WTC11 (cell line): ENCODE data around the gene CNTRL. TPM values are rescaled to one million over a fixed set of nuclear protein-coding genes. Genes with fewer than 3 reads are reported as not detected.

ENCODE experiments used
- ATAC-seq: fragments of 200-7000 bp; cut with Tn5 transposase; 2 replicates; pipeline ENCODE4 v1.10.0; 2021; ENCODE audit warnings: mild to moderate bottlenecking, moderate library complexity
- CTCF ChIA-PET: fragments of 300-600 bp; sonication (Branson Sonifier 250); formaldehyde crosslinking; loops from one replicate; lab custom pipeline; 2021; ENCODE audit warnings: antibody characterized with exemption; lab: Charles Lee
- POLR2A ChIA-PET: fragments of 350-600 bp; sonication (Branson Sonifier 250); formaldehyde crosslinking; loops from one replicate; lab custom pipeline; 2021; ENCODE audit warnings: antibody characterized with exemption; lab: Charles Lee
- DNase-seq: peaks from one replicate; pipeline ENCODE4 v3.0.0; 2021; ENCODE audit warnings: low spot score
- H3K27ac Mint-ChIP-seq: 2 replicates; pipeline ENCODE4 v1.8.0; 2021; ENCODE audit warnings: mixed read lengths
- H3K27me3 Mint-ChIP-seq: 2 replicates; pipeline ENCODE4 v1.8.0; 2021; ENCODE audit warnings: low read depth, mild to moderate bottlenecking, moderate library complexity, mixed read lengths
- H3K36me3 Mint-ChIP-seq: 2 replicates; pipeline ENCODE4 v1.8.0; 2021; ENCODE audit warnings: mixed read lengths
- H3K4me1 Mint-ChIP-seq: 2 replicates; pipeline ENCODE4 v1.8.0; 2022; ENCODE audit warnings: mixed read lengths
- H3K4me3 Mint-ChIP-seq: 2 replicates; pipeline ENCODE4 v1.8.0; 2021; ENCODE audit warnings: mild to moderate bottlenecking, moderate library complexity, mixed read lengths
- H3K9me3 Mint-ChIP-seq: 2 replicates; pipeline ENCODE4 v1.8.0; 2021; ENCODE audit warnings: mixed read lengths
- ATF3 ChIP-seq: sonication (generic); formaldehyde crosslinking; conservative IDR thresholded peaks from 2 replicates; pipeline ENCODE4 v1.8.1; 2022; ENCODE audit warnings: mild to moderate bottlenecking, missing genetic modification reagents
- CTCF ChIP-seq: fragments of 200-600 bp; IDR thresholded peaks from 2 replicates; pipeline ENCODE4 v1.8.0; 2022; ENCODE audit warnings: antibody characterized with exemption
- GABPB1 ChIP-seq: sonication (generic); formaldehyde crosslinking; IDR thresholded peaks from 2 replicates; pipeline ENCODE4 v1.8.1; 2023; ENCODE audit warnings: mild to moderate bottlenecking, missing genetic modification reagents
- JUN ChIP-seq: sonication (generic); formaldehyde crosslinking; IDR thresholded peaks from 2 replicates; pipeline ENCODE4 v1.8.0; 2023; ENCODE audit warnings: mild to moderate bottlenecking, missing genetic modification reagents
- SMAD3 ChIP-seq: sonication (generic); formaldehyde crosslinking; IDR thresholded peaks from 2 replicates; pipeline ENCODE4 v1.8.0; 2022; ENCODE audit warnings: missing genetic modification reagents, mild to moderate bottlenecking, borderline replicate concordance
- TEAD4 ChIP-seq: sonication (generic); formaldehyde crosslinking; IDR thresholded peaks from 2 replicates; pipeline ENCODE4 v1.8.0; 2022; ENCODE audit warnings: mild to moderate bottlenecking, missing genetic modification reagents
- TP53 ChIP-seq: sonication (generic); formaldehyde crosslinking; IDR thresholded peaks from 2 replicates; pipeline ENCODE4 v1.8.1; 2023; ENCODE audit warnings: mild to moderate bottlenecking, missing genetic modification reagents
- ZBTB21 ChIP-seq: sonication (generic); formaldehyde crosslinking; IDR thresholded peaks from 2 replicates; pipeline ENCODE4 v1.8.1; 2023; ENCODE audit warnings: mild to moderate bottlenecking, missing genetic modification reagents, borderline replicate concordance
- ZBTB43 ChIP-seq: sonication (generic); formaldehyde crosslinking; IDR thresholded peaks from 2 replicates; pipeline ENCODE4 v1.8.1; 2023; ENCODE audit warnings: mild to moderate bottlenecking, missing genetic modification reagents
- ZNF219 ChIP-seq: sonication (generic); formaldehyde crosslinking; IDR thresholded peaks from 2 replicates; pipeline ENCODE4 v1.8.0; 2023; ENCODE audit warnings: missing genetic modification reagents, mild to moderate bottlenecking, borderline replicate concordance
- ZNF396 ChIP-seq: fragments of 250-450 bp; sonication (Bioruptor Pico); IDR thresholded peaks from 2 replicates; pipeline ENCODE4 v1.8.0; 2021; ENCODE audit warnings: mild to moderate bottlenecking, moderate library complexity, borderline replicate concordance
- total RNA-seq: library from RNA; stranded (reverse); gene quantifications from 3 replicates; pipeline ENCODE4 v1.2.3, GENCODE V29; 2021
- TF ChIP-seq, protein P1 (sequence below): sonication (generic); formaldehyde crosslinking; IDR thresholded peaks from 2 replicates; pipeline ENCODE4 v1.8.1; 2023; ENCODE audit warnings: mild to moderate bottlenecking, missing genetic modification reagents, moderate library complexity
- TF ChIP-seq, protein P2 (sequence below): sonication (generic); formaldehyde crosslinking; IDR thresholded peaks from 2 replicates; pipeline ENCODE4 v1.8.0; 2022; ENCODE audit warnings: missing genetic modification reagents
- TF ChIP-seq, protein P3 (sequence below): sonication (generic); formaldehyde crosslinking; IDR thresholded peaks from 2 replicates; pipeline ENCODE4 v1.8.1; 2022; ENCODE audit warnings: low read depth, mild to moderate bottlenecking, moderate library complexity, missing genetic modification reagents, borderline replicate concordance

The CNTRL gene
- total RNA-seq, 1 experiment from 2014 or later = 13.3 TPM

- TF ChIP-seq SMAD3 (CRISPR knock-in tag) (no peak), ZNF219 (CRISPR knock-in tag) (no peak)
- TF ChIP-seq, protein P1, sequence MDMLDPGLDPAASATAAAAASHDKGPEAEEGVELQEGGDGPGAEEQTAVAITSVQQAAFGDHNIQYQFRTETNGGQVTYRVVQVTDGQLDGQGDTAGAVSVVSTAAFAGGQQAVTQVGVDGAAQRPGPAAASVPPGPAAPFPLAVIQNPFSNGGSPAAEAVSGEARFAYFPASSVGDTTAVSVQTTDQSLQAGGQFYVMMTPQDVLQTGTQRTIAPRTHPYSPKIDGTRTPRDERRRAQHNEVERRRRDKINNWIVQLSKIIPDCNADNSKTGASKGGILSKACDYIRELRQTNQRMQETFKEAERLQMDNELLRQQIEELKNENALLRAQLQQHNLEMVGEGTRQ (CRISPR knock-in tag) = no peak
Measured at GRCh38 chr9:121048618-121049017, 26.1 kb upstream of the CNTRL start (continued).

GRCh38 chr9:121050128-121050988 lies 24.4 kb upstream of the CNTRL start, which contains the start of gene C5:
C5 (minus strand) TSS chr9:121050275; CDS start chr9:121050246, 29 bp downstream.
- POLR2A ChIA-PET = no interaction called here
- no peak within 1 kb of the TSS for H3K27ac Mint-ChIP-seq
- DNase-seq = no peak
- H3K4me1 Mint-ChIP-seq = peaks cover 10% of the 10 kb centered on the region; the same call in 1 of the 2 replicates
- ATAC-seq = no peak
- H3K36me3 Mint-ChIP-seq = no peaks in the 10 kb centered on the region
- H3K4me3 Mint-ChIP-seq = no peak within 1 kb of the TSS
- CTCF ChIA-PET = interaction anchor here (1.2 to 4.0 kb wide), 3 partner anchors 9 to 69 kb away, joined by 4 to 27 read pairs (median 12); no protein-coding TSS in a partner anchor
- H3K9me3 Mint-ChIP-seq = no peaks in the 10 kb centered on the region
- TF ChIP-seq ZNF396 (CRISPR knock-in tag) (no peak), GABPB1 (peak; percentile 96)
- H3K27me3 Mint-ChIP-seq = no peaks in the 10 kb centered on the region

DNA sequence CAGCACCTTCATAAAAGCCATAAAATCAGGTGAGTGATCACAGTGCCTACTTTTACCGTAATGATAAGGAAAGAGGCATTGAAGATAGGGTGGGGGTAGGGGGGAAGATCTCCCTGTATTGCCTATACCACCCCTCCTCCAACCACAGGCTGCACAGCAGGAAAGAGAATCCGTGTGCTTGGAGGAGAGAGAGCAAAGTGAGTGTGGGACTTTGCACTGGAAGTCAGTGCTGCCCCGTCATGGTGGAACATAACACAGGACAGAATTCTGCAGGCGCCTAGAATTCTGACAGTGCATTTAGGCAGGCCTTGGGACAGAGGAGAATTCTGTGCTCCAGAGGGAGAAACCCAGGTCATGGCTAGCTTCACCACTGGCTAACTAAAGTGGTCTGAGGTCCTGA lies 21.2 kb upstream of the CNTRL start:
- peaks cover 10% of the 10 kb centered on the region; the same call in 1 of the 2 replicates for H3K4me1 Mint-ChIP-seq
- POLR2A ChIA-PET = no interaction called here
- DNase-seq (no peak), ATAC-seq (no peak)
- no peak overlapping the region for H3K27ac Mint-ChIP-seq
- H3K9me3 Mint-ChIP-seq = no peaks in the 10 kb centered on the region
- H3K4me3 Mint-ChIP-seq = no peak overlapping the region
- H3K36me3 Mint-ChIP-seq = no peaks in the 10 kb centered on the region
- no peaks in the 10 kb centered on the region for H3K27me3 Mint-ChIP-seq
- CTCF ChIA-PET = no interaction called here
- TF ChIP-seq GABPB1 = peak; percentile 52; the same call in 1 of the 2 replicates
- TF ChIP-seq, protein P2, sequence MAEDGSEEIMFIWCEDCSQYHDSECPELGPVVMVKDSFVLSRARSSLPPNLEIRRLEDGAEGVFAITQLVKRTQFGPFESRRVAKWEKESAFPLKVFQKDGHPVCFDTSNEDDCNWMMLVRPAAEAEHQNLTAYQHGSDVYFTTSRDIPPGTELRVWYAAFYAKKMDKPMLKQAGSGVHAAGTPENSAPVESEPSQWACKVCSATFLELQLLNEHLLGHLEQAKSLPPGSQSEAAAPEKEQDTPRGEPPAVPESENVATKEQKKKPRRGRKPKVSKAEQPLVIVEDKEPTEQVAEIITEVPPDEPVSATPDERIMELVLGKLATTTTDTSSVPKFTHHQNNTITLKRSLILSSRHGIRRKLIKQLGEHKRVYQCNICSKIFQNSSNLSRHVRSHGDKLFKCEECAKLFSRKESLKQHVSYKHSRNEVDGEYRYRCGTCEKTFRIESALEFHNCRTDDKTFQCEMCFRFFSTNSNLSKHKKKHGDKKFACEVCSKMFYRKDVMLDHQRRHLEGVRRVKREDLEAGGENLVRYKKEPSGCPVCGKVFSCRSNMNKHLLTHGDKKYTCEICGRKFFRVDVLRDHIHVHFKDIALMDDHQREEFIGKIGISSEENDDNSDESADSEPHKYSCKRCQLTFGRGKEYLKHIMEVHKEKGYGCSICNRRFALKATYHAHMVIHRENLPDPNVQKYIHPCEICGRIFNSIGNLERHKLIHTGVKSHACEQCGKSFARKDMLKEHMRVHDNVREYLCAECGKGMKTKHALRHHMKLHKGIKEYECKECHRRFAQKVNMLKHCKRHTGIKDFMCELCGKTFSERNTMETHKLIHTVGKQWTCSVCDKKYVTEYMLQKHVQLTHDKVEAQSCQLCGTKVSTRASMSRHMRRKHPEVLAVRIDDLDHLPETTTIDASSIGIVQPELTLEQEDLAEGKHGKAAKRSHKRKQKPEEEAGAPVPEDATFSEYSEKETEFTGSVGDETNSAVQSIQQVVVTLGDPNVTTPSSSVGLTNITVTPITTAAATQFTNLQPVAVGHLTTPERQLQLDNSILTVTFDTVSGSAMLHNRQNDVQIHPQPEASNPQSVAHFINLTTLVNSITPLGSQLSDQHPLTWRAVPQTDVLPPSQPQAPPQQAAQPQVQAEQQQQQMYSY (CRISPR knock-in tag) = no peak

- Mint-ChIP-seq H3K27me3 (no peaks in the 10 kb centered on the region), H3K4me3 (no peak overlapping the region), H3K27ac (no peak overlapping the region), H3K36me3 (no peaks in the 10 kb centered on the region), H3K4me1 (peaks cover 5% of the 10 kb centered on the region; the same call in 1 of the 2 replicates), H3K9me3 (no peaks in the 10 kb centered on the region)
- peak; percentile 66 for DNase-seq
- TF ChIP-seq CTCF (peak; percentile 85), GABPB1 (no peak)
- POLR2A ChIA-PET = no interaction called here
- peak; percentile 100 for ATAC-seq
- CTCF ChIA-PET = interaction anchor here (0.5 to 3.7 kb wide), 45 partner anchors 9 to 1154 kb away, joined by 3 to 58 read pairs (median 3); partner anchors contain the start of gene CNTRL
Measured at GRCh38 chr9:121055642-121056143, 19.1 kb upstream of the CNTRL start.

- CTCF ChIA-PET = interaction anchor here (1.0 to 4.0 kb wide), 4 partner anchors 23 to 302 kb away, joined by 3 to 71 read pairs (median 24); no protein-coding TSS in a partner anchor
- ATAC-seq = no peak
- H3K4me3 Mint-ChIP-seq = no peak overlapping the region
- no peaks in the 10 kb centered on the region for H3K36me3 Mint-ChIP-seq
- H3K4me1 Mint-ChIP-seq = peaks cover 5% of the 10 kb centered on the region; the same call in 1 of the 2 replicates
- no peak overlapping the region for H3K27ac Mint-ChIP-seq
- POLR2A ChIA-PET = no interaction called here
- peaks cover 4% of the 10 kb centered on the region; the same call in 1 of the 2 replicates for H3K27me3 Mint-ChIP-seq
- H3K9me3 Mint-ChIP-seq = no peaks in the 10 kb centered on the region
- DNase-seq = no peak
- TF ChIP-seq JUN (CRISPR knock-in tag) (no peak), TEAD4 (CRISPR knock-in tag) (no peak), ZBTB21 (CRISPR knock-in tag) (no peak), TP53 (CRISPR knock-in tag) (no peak), ZBTB43 (CRISPR knock-in tag) (no peak), ATF3 (CRISPR knock-in tag) (no peak)
- TF ChIP-seq, protein P3, sequence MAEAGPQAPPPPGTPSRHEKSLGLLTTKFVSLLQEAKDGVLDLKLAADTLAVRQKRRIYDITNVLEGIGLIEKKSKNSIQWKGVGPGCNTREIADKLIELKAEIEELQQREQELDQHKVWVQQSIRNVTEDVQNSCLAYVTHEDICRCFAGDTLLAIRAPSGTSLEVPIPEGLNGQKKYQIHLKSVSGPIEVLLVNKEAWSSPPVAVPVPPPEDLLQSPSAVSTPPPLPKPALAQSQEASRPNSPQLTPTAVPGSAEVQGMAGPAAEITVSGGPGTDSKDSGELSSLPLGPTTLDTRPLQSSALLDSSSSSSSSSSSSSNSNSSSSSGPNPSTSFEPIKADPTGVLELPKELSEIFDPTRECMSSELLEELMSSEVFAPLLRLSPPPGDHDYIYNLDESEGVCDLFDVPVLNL (CRISPR knock-in tag) = no peak
Measured at GRCh38 chr9:121057821-121058220, 16.9 kb upstream of the CNTRL start.
